Left ventricle myocardium inferior (tissue), 1 donor: ENCODE results near the gene PCNX3. TPM values are rescaled to one million over a fixed set of nuclear protein-coding genes. Genes with fewer than 3 reads are reported as not detected.
A peak's percentile ranks its signal among the peaks of the same experiment; 100 is the strongest.

Experiments used
- DNase-seq: peaks from one replicate; pipeline ENCODE4 v3.0.0-alpha.2; 2020
- H3K27ac ChIP-seq: fragments of 200-600 bp; replicated peaks from 2 replicates; pipeline ENCODE4 v1.8.0; 2021
- H3K27me3 ChIP-seq: fragments of 200-600 bp; 2 replicates; pipeline ENCODE4 v1.8.0; 2021; ENCODE audit warnings: low read depth
- H3K36me3 ChIP-seq: fragments of 200-600 bp; 2 replicates; pipeline ENCODE4 v1.8.0; 2021
- H3K4me1 ChIP-seq: fragments of 200-600 bp; 2 replicates; pipeline ENCODE4 v1.8.0; 2021
- H3K4me3 ChIP-seq: fragments of 200-600 bp; 2 replicates; pipeline ENCODE4 v1.8.0; 2021; ENCODE audit warnings: mild to moderate bottlenecking, moderate library complexity
- H3K9me3 ChIP-seq: fragments of 200-600 bp; replicated peaks from 2 replicates; pipeline ENCODE4 v1.8.0; 2021
- intact Hi-C: fragments of 100-400 bp; cut with micrococcal nuclease; formaldehyde crosslinking; loops from one replicate; pipeline ENCODE4 v1.11.0; 2022
- total RNA-seq: library from RNA; stranded (reverse); fragmentation: NEBNext Ultra II Directional; extraction: Animal tissue kit (Norgen Biotek cat#: 25700); gene quantifications from one replicate; pipeline ENCODE4 v1.2.1, GENCODE V29; 2021
- TF ChIP-seq, protein P1 (sequence below): fragments of 200-600 bp; IDR thresholded peaks from 2 replicates; pipeline ENCODE4 v1.8.0; 2021; ENCODE audit warnings: antibody characterized with exemption, mild to moderate bottlenecking, borderline replicate concordance
- donor health status: DM: no; HTN: yes; CAD: no; lungs with severe emphysema.

PCNX3 gene
- total RNA-seq, 1 donor from 2014 or later = 11.9 TPM

DNA sequence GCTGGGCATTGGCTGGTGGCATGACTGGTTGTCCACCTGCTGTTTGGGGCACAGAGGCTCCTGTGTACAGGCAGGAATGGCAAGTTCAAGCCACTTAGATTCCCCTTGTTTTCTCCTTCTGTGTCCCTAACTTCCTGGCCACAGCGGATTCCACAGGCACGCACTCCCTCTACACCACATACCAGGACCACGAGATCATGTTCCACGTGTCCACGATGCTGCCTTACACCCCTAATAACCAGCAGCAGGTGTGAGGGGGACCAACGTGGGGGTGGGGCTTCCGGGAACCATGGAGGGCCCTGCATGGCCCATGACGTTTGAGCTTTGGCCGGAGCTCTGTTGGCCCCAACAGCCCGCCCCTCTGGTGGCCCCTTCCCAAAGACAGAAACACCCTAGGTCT, 30.1 kb downstream of the PCNX3 start:
- H3K4me3 ChIP-seq = no peak overlapping the region
- no peak overlapping the region for H3K27ac ChIP-seq
- peaks cover 50% of the 10 kb centered on the region for H3K4me1 ChIP-seq
- intact Hi-C loops = no loop called here
- no peaks in the 10 kb centered on the region for H3K9me3 ChIP-seq
- TF ChIP-seq, protein P1, sequence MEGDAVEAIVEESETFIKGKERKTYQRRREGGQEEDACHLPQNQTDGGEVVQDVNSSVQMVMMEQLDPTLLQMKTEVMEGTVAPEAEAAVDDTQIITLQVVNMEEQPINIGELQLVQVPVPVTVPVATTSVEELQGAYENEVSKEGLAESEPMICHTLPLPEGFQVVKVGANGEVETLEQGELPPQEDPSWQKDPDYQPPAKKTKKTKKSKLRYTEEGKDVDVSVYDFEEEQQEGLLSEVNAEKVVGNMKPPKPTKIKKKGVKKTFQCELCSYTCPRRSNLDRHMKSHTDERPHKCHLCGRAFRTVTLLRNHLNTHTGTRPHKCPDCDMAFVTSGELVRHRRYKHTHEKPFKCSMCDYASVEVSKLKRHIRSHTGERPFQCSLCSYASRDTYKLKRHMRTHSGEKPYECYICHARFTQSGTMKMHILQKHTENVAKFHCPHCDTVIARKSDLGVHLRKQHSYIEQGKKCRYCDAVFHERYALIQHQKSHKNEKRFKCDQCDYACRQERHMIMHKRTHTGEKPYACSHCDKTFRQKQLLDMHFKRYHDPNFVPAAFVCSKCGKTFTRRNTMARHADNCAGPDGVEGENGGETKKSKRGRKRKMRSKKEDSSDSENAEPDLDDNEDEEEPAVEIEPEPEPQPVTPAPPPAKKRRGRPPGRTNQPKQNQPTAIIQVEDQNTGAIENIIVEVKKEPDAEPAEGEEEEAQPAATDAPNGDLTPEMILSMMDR = no peak
- peaks cover 91% of the 10 kb centered on the region for H3K36me3 ChIP-seq
- no peak for DNase-seq
- peaks cover 11% of the 10 kb centered on the region for H3K27me3 ChIP-seq

GRCh38 chr11:65646288-65646957, 30.8 kb downstream of the PCNX3 start:
- intact Hi-C loops = no loop called here
- Histone ChIP-seq H3K36me3 (peaks cover 89% of the 10 kb centered on the region), H3K4me3 (peak overlapping the region; percentile 34), H3K4me1 (peaks cover 50% of the 10 kb centered on the region), H3K27ac (no peak overlapping the region), H3K27me3 (peaks cover 11% of the 10 kb centered on the region), H3K9me3 (no peaks in the 10 kb centered on the region)
- no peak for DNase-seq
- TF ChIP-seq, protein P1 = no peak

- peaks cover 50% of the 10 kb centered on the region for H3K4me1 ChIP-seq
- intact Hi-C loops = no loop called here
- peaks cover 82% of the 10 kb centered on the region for H3K36me3 ChIP-seq
- DNase-seq = no peak
- H3K27ac ChIP-seq = peak overlapping the region; percentile 12
- H3K9me3 ChIP-seq = no peaks in the 10 kb centered on the region
- TF ChIP-seq, protein P1 = no peak
- H3K4me3 ChIP-seq = peak overlapping the region; percentile 34
- H3K27me3 ChIP-seq = peaks cover 11% of the 10 kb centered on the region
These were observed 31.6 kb downstream of the PCNX3 start for GRCh38 chr11:65646958-65647701.

- H3K36me3 ChIP-seq = peaks cover 69% of the 10 kb centered on the region
These were observed 33.5 kb downstream of the PCNX3 start for GRCh38 chr11:65648997-65649493.

DNA sequence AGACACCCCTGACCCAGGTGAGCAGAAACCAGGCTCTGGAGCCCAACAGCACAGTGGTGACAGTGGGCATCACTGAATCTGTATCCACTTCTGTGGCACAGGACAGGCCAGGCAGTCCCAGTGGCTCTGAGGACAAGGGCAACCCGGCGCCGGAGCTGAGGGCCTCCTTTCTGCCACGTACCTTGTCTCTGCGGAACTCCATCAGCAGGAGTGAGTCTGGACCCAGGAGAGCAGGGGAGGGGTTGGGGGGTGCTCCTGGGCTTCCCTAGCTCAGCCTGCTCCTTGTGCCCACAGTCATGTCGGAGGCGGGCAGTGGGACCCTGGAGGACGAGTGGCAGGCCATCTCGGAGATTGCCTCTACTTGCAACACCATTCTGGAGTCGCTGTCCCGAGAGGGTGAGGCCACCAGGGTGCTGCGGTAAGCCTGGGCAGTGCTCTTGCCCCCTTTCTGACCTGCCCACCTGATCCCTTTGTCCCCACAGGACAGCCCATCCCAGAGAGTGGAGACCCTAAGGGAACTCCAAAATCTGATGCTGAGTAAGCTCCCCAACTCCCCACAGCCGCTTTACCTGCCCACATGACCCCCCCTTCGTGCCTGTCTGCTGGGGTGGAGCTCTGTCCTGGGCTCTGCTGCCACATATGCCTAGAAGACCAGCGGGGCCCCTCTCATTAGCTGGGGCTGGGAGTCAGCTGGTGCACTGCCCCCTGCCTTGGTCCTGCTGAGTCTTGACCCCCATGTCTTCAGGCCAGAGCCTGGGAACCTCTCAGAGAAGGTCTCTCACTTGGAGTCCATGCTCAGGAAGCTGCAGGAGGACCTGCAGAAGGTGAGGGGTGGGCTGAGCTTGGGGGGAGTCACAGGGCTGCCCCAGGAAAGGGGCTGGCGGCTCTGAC, 34.3 kb downstream of the PCNX3 start:
- Histone ChIP-seq H3K4me1 (peaks cover 72% of the 10 kb centered on the region), H3K27ac (peak overlapping the region; percentile 99), H3K9me3 (no peaks in the 10 kb centered on the region), H3K36me3 (peaks cover 73% of the 10 kb centered on the region), H3K27me3 (peaks cover 11% of the 10 kb centered on the region), H3K4me3 (no peak overlapping the region)
- TF ChIP-seq, protein P1 = no peak
- intact Hi-C loops = no loop called here
- DNase-seq = peak; percentile 16

More at GRCh38 chr11:65648997-65649493, 33.5 kb downstream of the PCNX3 start:
- no peaks in the 10 kb centered on the region for H3K9me3 ChIP-seq
- intact Hi-C loops = no loop called here
- peaks cover 11% of the 10 kb centered on the region for H3K27me3 ChIP-seq
- no peak for DNase-seq
- peak overlapping the region; percentile 11 for H3K27ac ChIP-seq
- H3K4me1 ChIP-seq = peaks cover 63% of the 10 kb centered on the region
- TF ChIP-seq, protein P1 = no peak
- H3K4me3 ChIP-seq = no peak overlapping the region
